ENCODE data around the gene MYO9B. TPM values are rescaled to one million over a fixed set of nuclear protein-coding genes. Genes with fewer than 3 reads are reported as not detected.
"Not testable (repeated sequence)": the region's sequence is repeated elsewhere in the genome, so short reads cannot be mapped to it uniquely, and the experiment has no call there.

Gene MYO9B
- polyA plus RNA-seq, 1 donor (not counting 4 experiments of a cell fraction or from before 2014, with no cell fraction given), result 14.3 TPM

- no peak for DNase-seq (ENCODE audit: low read depth, low spot score)
- no peak overlapping the region for H3K4me3 ChIP-seq (ENCODE audit: control insufficient read depth in 2 of 3, extremely low read depth in 1 of 3, insufficient read depth in 2 of 3, low read depth in 1 of 3, low read length in 3 of 3)
- no peaks in the 10 kb centered on the region for H3K4me1 ChIP-seq (ENCODE audit: control insufficient read depth, extremely low read depth, insufficient read depth, low read length)
- H3K79me2 ChIP-seq (ENCODE audit: control insufficient read depth, insufficient read depth, low read length), result no peaks in the 10 kb centered on the region
- H3K9me3 ChIP-seq (ENCODE audit: control insufficient read depth, low read depth, low read length), result no peaks in the 10 kb centered on the region
- no peak overlapping the region for H3K9ac ChIP-seq (ENCODE audit: control insufficient read depth, extremely low read depth, insufficient read depth, low read length)
- H2AFZ ChIP-seq (ENCODE audit: control insufficient read depth, low read length), result no peak overlapping the region
- no peaks in the 10 kb centered on the region for H3K9me1 ChIP-seq (ENCODE audit: control insufficient read depth, extremely low read depth, insufficient read depth, low read length)
- no peak overlapping the region for H3K4me2 ChIP-seq (ENCODE audit: control insufficient read depth, extremely low read depth, insufficient read depth, low read depth, low read length)
- H4K20me1 ChIP-seq (ENCODE audit: control insufficient read depth, extremely low read depth, insufficient read depth, low read length), result no peaks in the 10 kb centered on the region
- dilution Hi-C loops (cut with MboI; ENCODE audit: extremely low pct_ligation_motif_present, low sequenced_read_pairs), result no loop called here
- no peaks in the 10 kb centered on the region for H3K27me3 ChIP-seq (ENCODE audit: control insufficient read depth, extremely low read depth, insufficient read depth, low read length)
- no peak overlapping the region for H3K27ac ChIP-seq (ENCODE audit: control insufficient read depth, insufficient read depth, low read length)
- no peak for FAIRE-seq
- peaks cover 31 to 36% of the 10 kb centered on the region in 2 experiments for H3K36me3 ChIP-seq (ENCODE audit: control insufficient read depth in 2 of 2, extremely low read depth in 1 of 2, insufficient read depth in 2 of 2, low read length in 2 of 2)
- TF ChIP-seq, protein P1, sequence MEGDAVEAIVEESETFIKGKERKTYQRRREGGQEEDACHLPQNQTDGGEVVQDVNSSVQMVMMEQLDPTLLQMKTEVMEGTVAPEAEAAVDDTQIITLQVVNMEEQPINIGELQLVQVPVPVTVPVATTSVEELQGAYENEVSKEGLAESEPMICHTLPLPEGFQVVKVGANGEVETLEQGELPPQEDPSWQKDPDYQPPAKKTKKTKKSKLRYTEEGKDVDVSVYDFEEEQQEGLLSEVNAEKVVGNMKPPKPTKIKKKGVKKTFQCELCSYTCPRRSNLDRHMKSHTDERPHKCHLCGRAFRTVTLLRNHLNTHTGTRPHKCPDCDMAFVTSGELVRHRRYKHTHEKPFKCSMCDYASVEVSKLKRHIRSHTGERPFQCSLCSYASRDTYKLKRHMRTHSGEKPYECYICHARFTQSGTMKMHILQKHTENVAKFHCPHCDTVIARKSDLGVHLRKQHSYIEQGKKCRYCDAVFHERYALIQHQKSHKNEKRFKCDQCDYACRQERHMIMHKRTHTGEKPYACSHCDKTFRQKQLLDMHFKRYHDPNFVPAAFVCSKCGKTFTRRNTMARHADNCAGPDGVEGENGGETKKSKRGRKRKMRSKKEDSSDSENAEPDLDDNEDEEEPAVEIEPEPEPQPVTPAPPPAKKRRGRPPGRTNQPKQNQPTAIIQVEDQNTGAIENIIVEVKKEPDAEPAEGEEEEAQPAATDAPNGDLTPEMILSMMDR (optimal IDR thresholded peaks at IDR 0.05 in 1 of 3, IDR thresholded peaks at IDR 0.05 in 1 of 3, conservative IDR thresholded peaks at IDR 0.05 in 1 of 3; ENCODE audit: extremely low read depth in 1 of 3, insufficient read depth in 2 of 3, low read length in 3 of 3), result no peak
- TF ChIP-seq EZH2 (IDR thresholded peaks at IDR 0.05; ENCODE audit: low read length), result no peak
Observed at GRCh38 chr19:17159466-17160393, 84.2 kb downstream of the MYO9B start.

- no peak overlapping the region for H2AFZ ChIP-seq (ENCODE audit: control insufficient read depth, low read length)
- no peaks in the 10 kb centered on the region for H3K9me1 ChIP-seq (ENCODE audit: control insufficient read depth, extremely low read depth, insufficient read depth, low read length)
- H3K9me3 ChIP-seq (ENCODE audit: control insufficient read depth, low read depth, low read length), result no peaks in the 10 kb centered on the region
- dilution Hi-C loops (cut with MboI; ENCODE audit: extremely low pct_ligation_motif_present, low sequenced_read_pairs), result no loop called here
- no peaks in the 10 kb centered on the region for H4K20me1 ChIP-seq (ENCODE audit: control insufficient read depth, extremely low read depth, insufficient read depth, low read length)
- no peaks in the 10 kb centered on the region for H3K79me2 ChIP-seq (ENCODE audit: control insufficient read depth, insufficient read depth, low read length)
- DNase-seq (ENCODE audit: low read depth, low spot score), result no peak
- no peaks in the 10 kb centered on the region for H3K4me1 ChIP-seq (ENCODE audit: control insufficient read depth, extremely low read depth, insufficient read depth, low read length)
- H3K4me2 ChIP-seq (ENCODE audit: control insufficient read depth, extremely low read depth, insufficient read depth, low read depth, low read length), result no peak overlapping the region
- TF ChIP-seq, protein P1 (optimal IDR thresholded peaks at IDR 0.05 in 1 of 3, IDR thresholded peaks at IDR 0.05 in 1 of 3, conservative IDR thresholded peaks at IDR 0.05 in 1 of 3; ENCODE audit: extremely low read depth in 1 of 3, insufficient read depth in 2 of 3, low read length in 3 of 3), result no peak
- no peak for TF ChIP-seq EZH2 (IDR thresholded peaks at IDR 0.05; ENCODE audit: low read length)
- no peak for FAIRE-seq
- no peak overlapping the region for H3K9ac ChIP-seq (ENCODE audit: control insufficient read depth, extremely low read depth, insufficient read depth, low read length)
- peaks cover 30 to 36% of the 10 kb centered on the region in 2 experiments for H3K36me3 ChIP-seq (ENCODE audit: control insufficient read depth in 2 of 2, extremely low read depth in 1 of 2, insufficient read depth in 2 of 2, low read length in 2 of 2)
- H3K27ac ChIP-seq (ENCODE audit: control insufficient read depth, insufficient read depth, low read length), result no peak overlapping the region
- no peaks in the 10 kb centered on the region for H3K27me3 ChIP-seq (ENCODE audit: control insufficient read depth, extremely low read depth, insufficient read depth, low read length)
- no peak overlapping the region for H3K4me3 ChIP-seq (ENCODE audit: control insufficient read depth in 2 of 3, extremely low read depth in 1 of 3, insufficient read depth in 2 of 3, low read depth in 1 of 3, low read length in 3 of 3)
Observed at GRCh38 chr19:17160908-17161307, 85.3 kb downstream of the MYO9B start.

DNA sequence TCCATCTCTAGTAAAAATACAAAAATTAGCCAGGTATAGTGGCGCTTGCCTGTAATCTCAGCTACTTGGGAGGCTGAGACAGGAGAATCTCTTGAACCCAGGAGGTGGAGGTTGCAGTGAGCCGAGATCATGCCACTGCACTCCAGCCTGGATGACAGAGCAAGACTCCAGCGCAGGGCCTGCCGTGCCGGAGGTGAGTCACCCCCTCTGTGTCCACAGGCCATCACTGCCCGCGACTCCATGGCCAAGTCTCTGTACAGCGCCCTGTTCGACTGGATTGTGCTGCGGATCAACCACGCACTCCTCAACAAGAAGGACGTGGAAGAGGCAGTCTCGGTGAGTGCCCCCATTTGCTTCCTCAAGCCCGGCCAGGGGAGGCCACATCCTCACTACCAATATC, 86.6 kb downstream of the MYO9B start:
- H3K9ac ChIP-seq (ENCODE audit: control insufficient read depth, extremely low read depth, insufficient read depth, low read length); H3K79me2 ChIP-seq (ENCODE audit: control insufficient read depth, insufficient read depth, low read length); DNase-seq (ENCODE audit: low read depth, low spot score); dilution Hi-C loops (cut with MboI; ENCODE audit: extremely low pct_ligation_motif_present, low sequenced_read_pairs); H3K4me2 ChIP-seq (ENCODE audit: control insufficient read depth, extremely low read depth, insufficient read depth, low read depth, low read length); FAIRE-seq; H2AFZ ChIP-seq (ENCODE audit: control insufficient read depth, low read length); H3K27ac ChIP-seq (ENCODE audit: control insufficient read depth, insufficient read depth, low read length); H3K27me3 ChIP-seq (ENCODE audit: control insufficient read depth, extremely low read depth, insufficient read depth, low read length); H3K9me3 ChIP-seq (ENCODE audit: control insufficient read depth, low read depth, low read length); H3K4me3 ChIP-seq (ENCODE audit: control insufficient read depth in 2 of 3, extremely low read depth in 1 of 3, insufficient read depth in 2 of 3, low read depth in 1 of 3, low read length in 3 of 3); H3K9me1 ChIP-seq (ENCODE audit: control insufficient read depth, extremely low read depth, insufficient read depth, low read length); H4K20me1 ChIP-seq (ENCODE audit: control insufficient read depth, extremely low read depth, insufficient read depth, low read length); H3K4me1 ChIP-seq (ENCODE audit: control insufficient read depth, extremely low read depth, insufficient read depth, low read length): not testable (repeated sequence)
- H3K36me3 ChIP-seq (ENCODE audit: control insufficient read depth in 2 of 2, extremely low read depth in 1 of 2, insufficient read depth in 2 of 2, low read length in 2 of 2), result peaks cover 27 to 31% of the 10 kb centered on the region in 2 experiments
